Measurements from ENCODE around the gene DHRS11. TPM values are rescaled to one million over a fixed set of nuclear protein-coding genes. Genes with fewer than 3 reads are reported as not detected.

The DHRS11 gene
- 31.6 and 38.5 TPM in 2 replicates for polyA plus RNA-seq (2012; rRNA removed)
- 19.6 and 23.8 TPM in 2 replicates for polyA plus RNA-seq (2012; cell fraction: cytosol; rRNA removed)
- polyA plus RNA-seq (2012; cell fraction: nucleus; rRNA removed): 72.1 and 75.8 TPM in 2 replicates

- H3K4me3 ChIP-seq (ENCODE audit: low read depth in 2 of 2, low read length in 1 of 2): peak within 1 kb of the TSS; percentile 83 to 89
- CTCF ChIA-PET: interaction anchor here (0.8 to 2.2 kb wide), 4 partner anchors 9 to 11 kb away, joined by 3 to 8 read pairs (median 4); partner anchors contain the start of gene MRM1
Observed at GRCh38 chr17:36591434-36592315, at the start of gene DHRS11. Gene DHRS11 (plus strand): TSS chr17:36591879. CDS start chr17:36592010, 131 bp downstream.

More at GRCh38 chr17:36591434-36592315, at the start of gene DHRS11:
- Histone ChIP-seq H3K9me2 (no peaks in the 10 kb centered on the region), H4K20me1 (ENCODE audit: insufficient read depth) (no peaks in the 10 kb centered on the region), H3K79me2 (ENCODE audit: insufficient read depth) (peaks cover 13% of the 10 kb centered on the region; the same call in 1 of the 2 replicates), H3K36me3 (replicated peaks in 1 of 2; ENCODE audit: control insufficient read depth in 1 of 2, insufficient read depth in 2 of 2, low read length in 1 of 2) (peaks cover 28% of the 10 kb centered on the region in 2 experiments), H2AFZ (ENCODE audit: low read depth) (peak within 1 kb of the TSS; percentile 23; the same call in 1 of the 2 replicates), H3K27me3 (ENCODE audit: insufficient read depth) (no peaks in the 10 kb centered on the region), H3K4me2 (peak within 1 kb of the TSS; percentile 97), H3F3A (replicated peaks; ENCODE audit: insufficient read depth) (peaks cover 28% of the 10 kb centered on the region), H3K9ac (peak within 1 kb of the TSS; percentile 79), H3K27ac (ENCODE audit: low read depth in 2 of 2, low read length in 1 of 2) (peak within 1 kb of the TSS; percentile 25 to 54; a peak in 3 of 4 replicates), H3K9me3 (no peaks in the 10 kb centered on the region), H3K4me1 (ENCODE audit: control insufficient read depth in 1 of 2, insufficient read depth in 2 of 2, low read depth in 1 of 2, low read length in 1 of 2) (peaks cover 0 to 15% of the 10 kb centered on the region in 2 experiments; a peak in 1 of 4 replicates)
- WGBS (ENCODE audit: low lambda C conversion rate): 10% methylated on average over 35 of the region's 87 CpGs
- no peak for TF ChIP-seq REST (IDR thresholded peaks at IDR 0.05; ENCODE audit: low read depth, low read length)
- peak; percentile 47; the same call in 1 of the 2 replicates for TF ChIP-seq POLR2AphosphoS5 (IDR thresholded peaks at IDR 0.05; ENCODE audit: low read depth, low read length)
- TF ChIP-seq MEF2A (IDR thresholded peaks at IDR 0.05; ENCODE audit: borderline replicate concordance, low read depth): no peak
- peak; percentile 54 for TF ChIP-seq GABPA (IDR thresholded peaks at IDR 0.05; ENCODE audit: low read depth)
- no peak for TF ChIP-seq CTCF (IDR thresholded peaks at IDR 0.05)
- peak; percentile 35 for TF ChIP-seq CHD2 (IDR thresholded peaks at IDR 0.05; ENCODE audit: low read length, partially characterized antibody)
- TF ChIP-seq RXRA (IDR thresholded peaks at IDR 0.05; ENCODE audit: borderline replicate concordance, low read depth): no peak
- peak; percentile 47; the same call in 1 of the 2 replicates for TF ChIP-seq MXI1 (IDR thresholded peaks at IDR 0.05; ENCODE audit: low read depth, low read length)
- TF ChIP-seq RAD21 (IDR thresholded peaks at IDR 0.05; ENCODE audit: low read length): 0 out of 2 replicates have a peak, but pooled peaks have one; percentile 11
- no peak; the same call in 1 of the 2 replicates for TF ChIP-seq SIN3A (IDR thresholded peaks at IDR 0.05; ENCODE audit: borderline replicate concordance, low read depth, low read length)
- TF ChIP-seq GATA2 (CRISPR knock-in tag; IDR thresholded peaks at IDR 0.05): no peak
- peak; percentile 59 for TF ChIP-seq NRF1 (IDR thresholded peaks at IDR 0.05; ENCODE audit: low read depth, low read length)
- DNase-seq: peak; percentile 99
- POLR2A ChIA-PET: interaction anchor here (2.8 kb wide), 1 partner anchor 9 kb away, joined by 16 read pairs; the partner anchor contains the start of gene MRM1
